Measurements from ENCODE around the gene NFKB1.

DNA sequence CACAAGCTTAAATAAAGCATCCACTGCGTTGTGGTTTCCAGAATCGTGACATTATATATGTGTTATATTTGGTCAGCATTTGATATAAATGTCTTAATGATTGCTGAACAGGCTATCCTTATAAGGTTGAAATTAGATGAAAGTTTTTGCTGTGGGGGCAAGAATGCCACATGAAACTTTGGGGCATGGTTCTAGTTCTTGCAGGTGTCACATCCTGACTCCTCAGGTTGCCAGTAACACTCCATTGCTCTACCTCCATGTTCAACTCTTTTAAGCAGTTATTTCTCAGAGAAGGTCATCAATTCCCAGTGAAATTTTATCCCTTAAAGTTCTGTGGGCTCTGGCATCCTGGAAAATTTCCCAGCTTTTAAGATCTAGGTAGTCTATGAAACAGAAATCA is 33.7 kb downstream of the NFKB1 start:
- TF ChIP-seq ARNT (IDR thresholded peaks at IDR 0.05), result no peak
- TF ChIP-seq SUZ12 (IDR thresholded peaks at IDR 0.05), result no peak
- TF ChIP-seq FOXM1 (IDR thresholded peaks at IDR 0.05; ENCODE audit: borderline replicate concordance), result no peak
- no peak for TF ChIP-seq SP1 (IDR thresholded peaks at IDR 0.05)
- no peak for TF ChIP-seq TARDBP (IDR thresholded peaks at IDR 0.05)
- TF ChIP-seq BHLHE40 (IDR thresholded peaks at IDR 0.05; ENCODE audit: borderline replicate concordance), result no peak
